Mesodermal cell (in vitro differentiated cells): ENCODE results near the gene IKBIP.

Source experiments
- H3K27ac ChIP-seq: 2 replicates; pipeline ENCODE4 v1.7.0; 2013; ENCODE audit warnings: mild to moderate bottlenecking, low read depth, low read length, moderate library complexity; ENCODE audit not compliant: severe bottlenecking
- H3K36me3 ChIP-seq: 2 replicates; pipeline ENCODE4 v1.7.1; 2013; ENCODE audit warnings: mild to moderate bottlenecking, low read length, moderate library complexity; ENCODE audit not compliant: control insufficient read depth, insufficient read depth
- H3K4me1 ChIP-seq: one replicate; pipeline ENCODE4 v1.7.1; 2013; ENCODE audit warnings: mild to moderate bottlenecking, low read length; ENCODE audit not compliant: insufficient read depth, control insufficient read depth, poor library complexity, severe bottlenecking
- H3K4me3 ChIP-seq: 2 replicates; pipeline ENCODE4 v1.7.0; 2013; ENCODE audit warnings: low read length, control low read depth, mild to moderate bottlenecking; ENCODE audit not compliant: insufficient read depth, poor library complexity, severe bottlenecking; ENCODE audit errors: extremely low read depth
- H3K9me3 ChIP-seq: 2 replicates; pipeline ENCODE4 v1.7.1; 2013; ENCODE audit warnings: mild to moderate bottlenecking, low read length, moderate library complexity; ENCODE audit not compliant: control insufficient read depth
- WGBS, 2 experiments: methylation state at CpG; one replicate each; pipeline ENCODE4 v1.1.5; 2013; ENCODE audit warnings: missing lambda C conversion rate in 2 of 2; ENCODE audit not compliant: insufficient coverage in 2 of 2; 5-methylcytosine and 5-hydroxymethylcytosine counted together

Gene IKBIP

DNA sequence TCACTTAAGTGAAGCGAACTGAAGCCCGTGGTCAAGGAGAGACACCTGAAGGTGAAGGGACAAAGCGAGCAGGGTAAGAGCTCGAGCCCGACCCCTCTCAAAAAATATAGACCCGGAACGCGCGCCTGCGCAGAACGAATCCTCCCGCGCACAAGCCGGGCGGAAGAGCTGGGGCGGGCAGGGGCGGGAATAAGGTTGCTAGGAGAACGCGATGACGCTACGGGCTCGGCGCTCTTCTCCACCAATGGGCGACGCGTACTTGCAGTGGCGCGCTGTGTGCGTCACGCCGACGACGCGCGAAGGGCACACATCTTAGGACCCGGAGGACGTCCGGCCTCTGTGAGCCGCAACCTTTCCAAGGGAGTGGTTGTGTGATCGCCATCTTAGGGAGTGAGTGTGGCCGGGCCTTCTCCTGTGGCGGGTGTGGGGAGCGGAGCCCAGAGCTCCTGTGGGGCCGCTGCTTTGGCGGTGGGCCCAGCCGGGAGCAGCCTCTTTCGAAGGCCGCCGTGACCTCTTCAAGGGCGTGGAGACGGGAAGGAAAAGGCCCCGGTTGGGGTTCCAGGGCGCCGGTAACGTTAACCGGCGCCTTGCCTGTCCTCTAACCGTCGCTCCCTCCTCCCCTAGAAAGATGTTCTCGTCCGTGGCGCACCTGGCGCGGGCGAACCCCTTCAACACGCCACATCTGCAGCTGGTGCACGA, 51.1 kb downstream of the IKBIP start, which contains the start of gene SLC25A3:
Gene SLC25A3 (plus strand): TSS at position 336 of the 699 bp plus-strand sequence. CDS start 293 bp downstream, at position 629.
- 1 to 2% methylated on average over 32 to 55 of the region's 67 CpGs for WGBS, 2 experiments
- Histone ChIP-seq H3K9me3 (no peaks in the 10 kb centered on the region), H3K36me3 (peaks cover 36% of the 10 kb centered on the region), H3K27ac (peak within 1 kb of the TSS; percentile 89), H3K4me1 (peaks cover 7% of the 10 kb centered on the region), H3K4me3 (peak within 1 kb of the TSS; percentile 100)

DNA sequence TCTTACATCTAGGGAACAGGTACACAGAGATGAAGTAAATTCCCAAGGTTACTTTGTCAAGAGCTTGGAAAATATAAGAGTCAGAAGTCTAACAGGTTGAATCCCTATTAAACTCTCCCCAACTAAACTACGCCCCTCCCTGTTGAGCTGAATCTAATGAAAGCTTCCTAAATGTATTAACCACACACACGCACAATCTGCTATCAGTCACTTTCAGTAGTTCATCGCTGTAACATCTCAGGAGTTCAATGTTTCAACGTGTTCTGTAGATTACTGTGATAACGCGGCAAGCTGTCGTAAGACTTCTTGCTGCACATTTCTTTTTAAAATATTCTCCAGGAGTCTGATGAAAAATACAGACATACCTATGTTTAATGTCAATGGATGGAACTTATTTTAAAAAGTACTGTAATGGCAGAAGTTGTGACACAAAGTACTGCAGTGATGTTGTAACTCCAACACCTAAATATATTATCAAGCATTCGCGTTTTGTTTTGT, 51.7 kb downstream of the IKBIP start:
- WGBS, 2 experiments: 81 to 91% methylated on average over 4 to 7 of the region's 9 CpGs
- peak overlapping the region; percentile 73 for H3K27ac ChIP-seq

DNA sequence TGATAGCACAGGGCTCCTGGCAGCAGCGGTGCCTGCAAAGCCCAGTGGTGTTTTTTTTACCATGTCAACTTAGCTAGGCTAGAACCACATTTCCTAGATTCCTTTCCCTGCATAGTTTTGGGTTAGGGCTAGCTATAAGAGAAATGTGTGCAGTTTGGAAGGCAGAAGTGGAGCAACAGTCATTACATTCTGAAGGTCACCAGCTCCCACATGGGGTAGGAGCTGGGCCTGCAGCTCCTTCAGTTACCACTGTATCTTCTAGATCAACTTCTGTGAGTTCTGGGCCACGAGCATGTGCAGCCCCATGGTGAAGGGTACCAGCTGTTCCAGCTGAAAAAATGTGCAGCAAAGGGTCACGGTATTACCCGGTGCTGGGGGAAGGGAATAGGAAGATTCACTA, 53.4 kb downstream of the IKBIP start:
- H3K4me3 ChIP-seq: no peak overlapping the region
- no peaks in the 10 kb centered on the region for H3K9me3 ChIP-seq
- peaks cover 7% of the 10 kb centered on the region for H3K4me1 ChIP-seq
- H3K36me3 ChIP-seq: peaks cover 13% of the 10 kb centered on the region
- H3K27ac ChIP-seq: no peak overlapping the region
- 83 to 100% methylated on average over 1 to 2 of the region's 4 CpGs for WGBS, 2 experiments

More for the DNA sequence above, 51.7 kb downstream of the IKBIP start:
- Histone ChIP-seq H3K36me3 (peaks cover 29% of the 10 kb centered on the region), H3K4me3 (peak overlapping the region; percentile 100), H3K9me3 (no peaks in the 10 kb centered on the region), H3K4me1 (peaks cover 7% of the 10 kb centered on the region)

DNA sequence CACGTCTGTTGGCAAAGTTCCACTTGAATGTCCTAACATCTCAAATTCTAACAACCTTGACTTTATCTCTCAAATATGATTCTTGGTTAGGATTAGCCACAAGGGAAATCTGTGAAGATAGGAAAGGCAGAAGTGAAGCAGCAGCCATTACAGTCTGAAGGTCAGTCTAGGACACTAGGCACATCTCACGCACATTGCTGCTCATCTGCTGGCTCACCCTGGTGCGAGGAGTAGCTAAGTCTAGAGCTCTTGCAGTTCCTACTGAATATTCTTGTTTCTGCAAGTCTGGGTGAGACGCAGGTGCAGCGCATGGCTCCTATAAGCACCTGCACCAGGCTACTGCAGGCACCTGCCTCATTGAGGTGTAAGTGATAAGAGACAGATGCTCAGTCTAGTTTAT, 57.5 kb downstream of the IKBIP start:
- WGBS, 2 experiments: 95 to 98% methylated on average over 2 to 4 of the region's 5 CpGs
- Histone ChIP-seq H3K4me1 (peaks cover 11% of the 10 kb centered on the region), H3K36me3 (no peaks in the 10 kb centered on the region), H3K4me3 (no peak overlapping the region), H3K9me3 (no peaks in the 10 kb centered on the region), H3K27ac (no peak overlapping the region)

DNA sequence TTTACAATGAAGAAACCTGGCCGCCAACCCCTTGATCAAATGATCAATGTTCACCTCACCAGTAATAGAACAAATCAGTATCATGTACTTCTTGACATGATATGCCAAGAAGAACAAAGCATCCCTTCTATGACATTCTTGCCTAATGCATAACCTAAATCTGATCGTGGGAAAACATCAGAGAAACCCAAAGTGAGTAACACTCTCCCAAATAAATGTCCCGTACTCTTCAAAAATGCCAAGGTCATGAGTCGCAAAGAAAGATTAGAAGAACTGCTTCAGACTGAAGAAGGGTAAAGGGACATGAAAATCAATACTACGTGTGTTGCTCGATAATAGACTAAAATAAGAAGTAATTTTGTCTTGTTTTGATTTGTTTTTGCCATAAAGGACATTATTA, 62.5 kb downstream of the IKBIP start:
- Histone ChIP-seq H3K4me3 (no peak overlapping the region), H3K36me3 (no peaks in the 10 kb centered on the region), H3K4me1 (peaks cover 7% of the 10 kb centered on the region), H3K27ac (peak overlapping the region; percentile 52), H3K9me3 (no peaks in the 10 kb centered on the region)
- 75 to 88% methylated on average over 4 to 6 of the region's 6 CpGs for WGBS, 2 experiments

DNA sequence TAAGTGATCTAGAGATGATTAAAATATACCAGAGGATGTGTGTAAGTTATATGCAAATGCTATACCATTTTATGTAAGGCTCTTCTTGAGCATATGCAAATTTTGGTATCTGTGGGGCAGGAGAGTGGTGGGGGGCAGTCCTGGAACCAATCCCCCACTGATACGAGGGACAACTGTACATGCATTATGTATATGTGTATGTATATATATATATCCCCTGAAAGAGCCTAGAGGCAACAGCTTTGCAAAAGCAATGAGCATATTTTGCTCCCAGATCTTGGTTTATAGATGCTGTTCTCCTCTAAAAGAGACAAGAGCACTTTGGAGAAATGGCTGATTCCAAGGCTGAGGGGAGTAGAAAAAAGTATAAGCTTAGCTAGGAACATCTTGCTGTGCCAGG, 63.5 kb downstream of the IKBIP start:
- no peaks in the 10 kb centered on the region for H3K9me3 ChIP-seq
- peaks cover 7% of the 10 kb centered on the region for H3K4me1 ChIP-seq
- no CpG with 5 or more reads among the region's 1 CpG for WGBS, 2 experiments
- no peak overlapping the region for H3K4me3 ChIP-seq
- H3K36me3 ChIP-seq: no peaks in the 10 kb centered on the region
- no peak overlapping the region for H3K27ac ChIP-seq

DNA sequence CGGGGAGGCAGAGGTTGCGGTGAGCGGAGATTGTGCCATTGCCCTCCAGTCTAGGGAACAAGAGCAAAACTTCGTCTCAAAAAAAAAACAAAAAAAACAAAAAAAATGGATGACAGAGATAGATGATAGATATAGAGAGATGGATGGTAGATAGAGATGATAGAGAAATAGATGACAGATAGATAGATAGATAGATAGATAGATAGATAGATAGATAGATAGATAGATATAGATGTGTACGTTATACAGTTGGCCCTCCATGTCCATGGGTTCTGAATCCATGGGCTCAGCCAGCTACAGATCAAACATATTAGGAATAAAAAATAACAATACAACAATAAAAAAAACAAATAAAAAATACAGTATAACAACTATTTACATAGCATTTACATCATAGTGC, 63.9 kb downstream of the IKBIP start:
- Histone ChIP-seq H3K9me3 (no peaks in the 10 kb centered on the region), H3K27ac (no peak overlapping the region), H3K36me3 (no peaks in the 10 kb centered on the region), H3K4me1 (peaks cover 7% of the 10 kb centered on the region), H3K4me3 (no peak overlapping the region)
- WGBS, 2 experiments: 97% methylated on average over 3 of the region's 5 CpGs; no CpG with 5 or more reads in 1 of the 2 experiments

DNA sequence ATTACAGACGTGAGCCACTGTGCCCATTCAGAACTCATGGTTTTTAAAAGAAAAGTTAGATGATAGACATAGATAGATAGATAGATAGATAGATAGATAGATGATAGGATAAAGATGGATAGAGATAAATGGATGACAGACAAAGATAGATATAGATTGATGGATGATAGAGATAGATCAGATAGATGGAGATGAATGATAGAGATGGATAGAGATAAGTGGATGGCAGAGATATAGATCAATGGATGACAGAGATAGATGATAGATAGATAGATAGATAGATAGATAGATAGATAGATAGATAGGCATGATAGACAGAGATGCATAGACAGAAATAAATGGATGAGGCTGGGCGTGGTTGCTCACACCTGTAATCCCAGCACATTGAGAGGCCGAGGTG, 64.8 kb downstream of the IKBIP start:
- Histone ChIP-seq H3K36me3 (no peaks in the 10 kb centered on the region), H3K27ac (no peak overlapping the region), H3K9me3 (no peaks in the 10 kb centered on the region), H3K4me3 (no peak overlapping the region), H3K4me1 (peaks cover 7% of the 10 kb centered on the region)
- WGBS, 2 experiments: 79 to 83% methylated on average over 3 of the region's 3 CpGs

DNA sequence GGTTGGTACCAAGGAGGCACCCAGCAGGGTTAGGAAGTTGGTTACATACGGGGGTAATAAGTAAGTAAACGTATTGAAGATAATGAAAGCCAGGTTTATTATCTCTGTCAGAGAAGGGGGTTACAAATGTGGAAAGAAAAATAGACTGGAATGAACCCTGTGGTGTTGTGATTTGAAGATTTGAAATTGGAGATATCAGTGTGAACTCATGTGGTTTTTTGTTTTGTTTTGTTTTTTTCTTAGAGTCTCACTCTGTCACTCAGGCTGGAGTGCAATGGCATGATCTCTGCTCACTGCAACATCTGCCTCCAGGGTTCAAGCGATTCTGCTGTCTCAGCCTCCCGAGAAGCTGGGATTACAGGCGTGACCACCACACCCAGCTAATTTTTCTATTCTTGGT, 65.2 kb downstream of the IKBIP start:
- Histone ChIP-seq H3K4me3 (no peak overlapping the region), H3K9me3 (no peaks in the 10 kb centered on the region), H3K27ac (no peak overlapping the region), H3K4me1 (peaks cover 7% of the 10 kb centered on the region), H3K36me3 (no peaks in the 10 kb centered on the region)
- 84 to 87% methylated on average over 2 to 5 of the region's 5 CpGs for WGBS, 2 experiments

DNA sequence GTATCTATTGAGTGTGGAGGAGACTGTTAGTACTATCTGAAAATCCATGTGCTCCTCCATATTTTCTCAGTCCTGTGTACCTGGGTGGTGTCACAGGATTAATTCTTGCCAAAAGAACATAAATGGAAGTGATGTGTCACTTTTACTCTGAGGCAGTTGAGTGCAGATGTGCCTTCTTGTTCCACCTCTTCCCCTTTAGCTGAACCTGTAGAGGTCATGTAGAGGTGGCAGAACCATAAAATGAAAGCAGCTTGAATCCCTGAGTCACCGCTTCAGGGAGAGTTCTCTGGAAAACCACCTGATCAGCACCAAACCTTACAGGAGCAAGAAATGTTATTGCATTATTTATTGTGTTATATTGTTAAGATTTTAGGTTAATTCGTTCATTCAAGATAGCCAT, 65.8 kb downstream of the IKBIP start:
- no peak overlapping the region for H3K4me3 ChIP-seq
- peaks cover 7% of the 10 kb centered on the region for H3K4me1 ChIP-seq
- H3K36me3 ChIP-seq: no peaks in the 10 kb centered on the region
- H3K9me3 ChIP-seq: no peaks in the 10 kb centered on the region
- H3K27ac ChIP-seq: no peak overlapping the region
- WGBS, 2 experiments: no CpG with 5 or more reads among the region's 2 CpGs

DNA sequence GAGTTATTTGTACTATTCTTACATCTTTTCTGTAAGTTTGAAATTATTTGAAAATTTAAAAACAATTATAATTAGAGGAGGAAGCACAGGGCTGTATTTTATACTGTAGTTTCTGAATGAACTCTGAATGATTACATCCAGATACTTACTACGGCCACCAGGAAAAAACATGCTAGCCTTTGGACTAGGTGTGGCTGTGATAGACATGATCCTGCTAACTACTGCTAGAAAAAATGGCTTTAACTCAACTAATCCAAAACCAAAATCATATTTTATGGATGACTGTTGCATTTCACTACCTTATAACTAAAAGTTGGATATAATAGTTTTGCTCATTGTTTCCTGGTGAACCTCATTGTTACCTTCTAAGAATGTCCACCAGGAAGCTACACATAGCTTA, 66.2 kb downstream of the IKBIP start:
- Histone ChIP-seq H3K36me3 (no peaks in the 10 kb centered on the region), H3K4me1 (peaks cover 7% of the 10 kb centered on the region), H3K4me3 (no peak overlapping the region), H3K9me3 (no peaks in the 10 kb centered on the region), H3K27ac (no peak overlapping the region)
- WGBS, 2 experiments: no CpG with 5 or more reads among the region's 1 CpG
